Adrenal gland (tissue), 5 donors: ENCODE measurements around the gene ACER2.

Source experiments
- POLR2A ChIP-seq, 2 donors: fragments of 450-650 bp; IDR thresholded peaks; one replicate each; pipeline ENCODE4 v1.6.1; 2017; ENCODE audit warnings: antibody characterized with exemption in 2 of 2, mild to moderate bottlenecking in 2 of 2, moderate library complexity in 1 of 2
- TF ChIP-seq, protein P1 (sequence below), 6 experiments: fragments of 450-650 bp in 4 of 6; fragments of 200-600 bp in 2 of 6; sonication (generic) in 1 of 6; IDR thresholded peaks; 1 replicate in 5 of 6; 2 replicates in 1 of 6; pipeline versions ENCODE4 v1.5.1 to v1.8.0; 2016 to 2021; ENCODE audit warnings: antibody characterized with exemption in 6 of 6, mild to moderate bottlenecking in 2 of 6, moderate library complexity in 1 of 6
- donor health status: DM: no; HTN: no; CAD: no.

DNA sequence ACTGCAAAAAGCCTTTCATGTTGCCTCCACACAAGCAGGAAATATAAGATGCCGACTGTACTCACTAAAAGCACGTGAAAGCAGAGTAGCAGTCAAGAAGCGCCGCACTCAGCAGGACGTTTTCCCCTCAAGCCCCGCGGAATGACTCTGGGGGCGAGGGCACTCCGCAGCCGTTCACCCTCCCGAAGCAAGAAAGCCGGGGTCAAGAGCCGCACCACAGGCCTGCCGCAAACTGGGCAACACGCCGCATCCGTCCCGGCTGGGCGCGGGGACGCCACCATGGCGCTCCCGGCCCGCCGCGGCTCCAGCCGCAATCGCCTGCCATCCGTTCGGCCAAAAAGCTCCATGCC lies 29.1 kb upstream of the ACER2 start:
- TF ChIP-seq, protein P1, sequence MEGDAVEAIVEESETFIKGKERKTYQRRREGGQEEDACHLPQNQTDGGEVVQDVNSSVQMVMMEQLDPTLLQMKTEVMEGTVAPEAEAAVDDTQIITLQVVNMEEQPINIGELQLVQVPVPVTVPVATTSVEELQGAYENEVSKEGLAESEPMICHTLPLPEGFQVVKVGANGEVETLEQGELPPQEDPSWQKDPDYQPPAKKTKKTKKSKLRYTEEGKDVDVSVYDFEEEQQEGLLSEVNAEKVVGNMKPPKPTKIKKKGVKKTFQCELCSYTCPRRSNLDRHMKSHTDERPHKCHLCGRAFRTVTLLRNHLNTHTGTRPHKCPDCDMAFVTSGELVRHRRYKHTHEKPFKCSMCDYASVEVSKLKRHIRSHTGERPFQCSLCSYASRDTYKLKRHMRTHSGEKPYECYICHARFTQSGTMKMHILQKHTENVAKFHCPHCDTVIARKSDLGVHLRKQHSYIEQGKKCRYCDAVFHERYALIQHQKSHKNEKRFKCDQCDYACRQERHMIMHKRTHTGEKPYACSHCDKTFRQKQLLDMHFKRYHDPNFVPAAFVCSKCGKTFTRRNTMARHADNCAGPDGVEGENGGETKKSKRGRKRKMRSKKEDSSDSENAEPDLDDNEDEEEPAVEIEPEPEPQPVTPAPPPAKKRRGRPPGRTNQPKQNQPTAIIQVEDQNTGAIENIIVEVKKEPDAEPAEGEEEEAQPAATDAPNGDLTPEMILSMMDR (IDR thresholded peaks at IDR 0.05), result no peak
- TF ChIP-seq POLR2A (IDR thresholded peaks at IDR 0.05), result no peak
